Stomach (tissue), 9 donors: Measurements from ENCODE around the gene LNPK. TPM values are rescaled to one million over a fixed set of nuclear protein-coding genes. Genes with fewer than 3 reads are reported as not detected.
"Not testable (repeated sequence)": the region's sequence is repeated elsewhere in the genome, so short reads cannot be mapped to it uniquely, and the experiment has no call there.

Experiments used
- DNase-seq, 2 donors: peaks; one replicate each; pipeline versions ENCODE4 v3.0.0 to v3.0.0-alpha.2; 2013 to 2019
- H3K27ac ChIP-seq, 5 donors: fragments of 200-600 bp in 4 of 5; sonication (generic) in 4 of 5; one replicate each; pipeline ENCODE4 v1.5.1; 2013 to 2019; ENCODE audit warnings: mild to moderate bottlenecking in 1 of 5, moderate library complexity in 1 of 5
- H3K27me3 ChIP-seq, 3 donors: fragments of 200-600 bp; sonication (generic); one replicate each; pipeline ENCODE4 v1.5.1; 2017 to 2019; ENCODE audit warnings: mixed run types in 1 of 3
- H3K36me3 ChIP-seq, 4 donors: fragments of 200-600 bp; sonication (generic); 1 replicate in 3 of 4; 2 replicates in 1 of 4; pipeline ENCODE4 v1.5.1; 2016 to 2019
- H3K4me1 ChIP-seq, 4 donors: fragments of 200-600 bp; sonication (generic); one replicate each; pipeline ENCODE4 v1.5.1; 2016 to 2019
- H3K4me3 ChIP-seq, 4 donors: fragments of 200-600 bp; sonication (generic) in 3 of 4; one replicate each; pipeline ENCODE4 v1.5.1; 2016 to 2019; ENCODE audit warnings: mild to moderate bottlenecking in 1 of 4
- H3K9me3 ChIP-seq, 4 donors: fragments of 200-600 bp; sonication (generic); one replicate each; pipeline ENCODE4 v1.5.1; 2016 to 2019
- CTCF ChIP-seq, 7 experiments: fragments of 450-650 bp in 4 of 7; fragments of 200-600 bp in 3 of 7; sonication (generic) in 3 of 7; IDR thresholded peaks; one replicate each; pipeline ENCODE4 v1.5.1; 2016 to 2019; ENCODE audit warnings: antibody characterized with exemption in 7 of 7, control low read depth in 2 of 7, mild to moderate bottlenecking in 1 of 7
- EP300 ChIP-seq: sonication (generic); formaldehyde crosslinking; IDR thresholded peaks from one replicate; pipeline ENCODE4 v1.6.1; 2017; ENCODE audit warnings: antibody characterized with exemption
- POLR2A ChIP-seq, 4 donors: fragments of 450-650 bp; IDR thresholded peaks; one replicate each; pipeline ENCODE4 v1.6.1; 2016; ENCODE audit warnings: antibody characterized with exemption in 4 of 4, control low read depth in 2 of 4, mild to moderate bottlenecking in 1 of 4, moderate library complexity in 1 of 4
- POLR2AphosphoS5 ChIP-seq, 3 donors: sonication (generic); formaldehyde crosslinking; IDR thresholded peaks; one replicate each; pipeline ENCODE4 v1.6.1; 2016; ENCODE audit warnings: antibody characterized with exemption in 3 of 3
- WGBS, 5 donors: extraction: QIAGEN DNeasy Blood & Tissue Kit in 3 of 5; methylation state at CpG; one replicate each; pipeline versions ENCODE4 v1.1.5 to v1.1.7; 2013 to 2018; 5-methylcytosine and 5-hydroxymethylcytosine counted together
- intact Hi-C: fragments of 100-400 bp; cut with DNase I; formaldehyde crosslinking; loops from one replicate; pipeline ENCODE4 v1.15.1; 2023; ENCODE audit warnings: low total_unique reads
- polyA plus RNA-seq, 3 donors: library from polyadenylated mRNA; stranded (reverse); fragments of 200-250 nt; gene quantifications; one replicate each; pipeline ENCODE4 v1.2.3, GENCODE V29; 2013
- total RNA-seq, 5 donors: library from RNA; depleted of rRNA; stranded (reverse); fragments of >200 nt; gene quantifications; one replicate each; pipeline versions ENCODE4 v1.1.0 to v1.2.3, GENCODE V29; 2014 to 2016
- donor health status: healthy with polysubstance abuse.
- donor health status: Bipolar disorder and iron deficiency.
- donor health status: healthy.

Gene LNPK
- total and polyA plus RNA-seq, 8 donors = 1.8 to 29.0 (median 8.0) TPM

- H3K27ac ChIP-seq = no peak overlapping the region
- 95 to 100% (median 100%) methylated on average over 2 of the region's 2 CpGs for WGBS, 5 donors
- no peak overlapping the region for H3K4me3 ChIP-seq
- peaks cover 0 to 26% (median 13%) of the 10 kb centered on the region in 4 donors for H3K36me3 ChIP-seq
- no peak for DNase-seq
- no peaks in the 10 kb centered on the region for H3K9me3 ChIP-seq
- TF ChIP-seq POLR2AphosphoS5 (IDR thresholded peaks at IDR 0.05) (no peak), EP300 (no peak), POLR2A (IDR thresholded peaks at IDR 0.05) (no peak), CTCF (IDR thresholded peaks at IDR 0.05) (no peak)
- H3K27me3 ChIP-seq = no peaks in the 10 kb centered on the region
- intact Hi-C loops = no loop called here
- no peaks in the 10 kb centered on the region for H3K4me1 ChIP-seq
Observed at GRCh38 chr2:175990099-175990498, 12.0 kb downstream of the LNPK start.

GRCh38 chr2:175987126-175987525 is 14.9 kb downstream of the LNPK start:
- H3K4me3 ChIP-seq, H3K9me3 ChIP-seq, H3K27me3 ChIP-seq, DNase-seq, H3K4me1 ChIP-seq, H3K27ac ChIP-seq, intact Hi-C loops: not testable (repeated sequence)
- WGBS, 5 donors = 90 to 98% (median 96%) methylated on average over 3 to 4 of the region's 4 CpGs
- H3K36me3 ChIP-seq = peaks cover 0 to 39% (median 19%) of the 10 kb centered on the region in 4 donors

GRCh38 chr2:175984846-175985245 is 17.2 kb downstream of the LNPK start:
- H3K9me3 ChIP-seq = no peaks in the 10 kb centered on the region
- H3K4me1 ChIP-seq = no peaks in the 10 kb centered on the region
- WGBS, 5 donors = 87 to 95% (median 94%) methylated on average over 2 of the region's 2 CpGs
- H3K27me3 ChIP-seq = no peaks in the 10 kb centered on the region
- DNase-seq = no peak
- no peak overlapping the region for H3K27ac ChIP-seq
- no peak overlapping the region for H3K4me3 ChIP-seq
- H3K36me3 ChIP-seq = peaks cover 0 to 32% (median 19%) of the 10 kb centered on the region in 4 donors
- TF ChIP-seq CTCF (IDR thresholded peaks at IDR 0.05) (no peak), POLR2A (IDR thresholded peaks at IDR 0.05) (no peak), POLR2AphosphoS5 (IDR thresholded peaks at IDR 0.05) (no peak), EP300 (no peak)
- intact Hi-C loops = no loop called here

GRCh38 chr2:175981551-175981950 is 20.5 kb downstream of the LNPK start:
- intact Hi-C loops = no loop called here
- H3K36me3 ChIP-seq = peaks cover 0 to 50% (median 35%) of the 10 kb centered on the region in 4 donors
- H3K27ac ChIP-seq = no peak overlapping the region
- 69 to 91% (median 85%) methylated on average over 1 of the region's 1 CpG for WGBS, 5 donors
- no peaks in the 10 kb centered on the region for H3K4me1 ChIP-seq
- no peak for TF ChIP-seq EP300
- no peak for TF ChIP-seq CTCF (IDR thresholded peaks at IDR 0.05)
- TF ChIP-seq POLR2AphosphoS5 (IDR thresholded peaks at IDR 0.05) = no peak
- no peak for TF ChIP-seq POLR2A (IDR thresholded peaks at IDR 0.05)
- DNase-seq = no peak
- H3K4me3 ChIP-seq = no peak overlapping the region
- H3K27me3 ChIP-seq = no peaks in the 10 kb centered on the region
- H3K9me3 ChIP-seq = no peaks in the 10 kb centered on the region

GRCh38 chr2:175976391-175977157 is 25.5 kb downstream of the LNPK start:
- 84 to 94% (median 90%) methylated on average over 2 of the region's 2 CpGs for WGBS, 5 donors

More at GRCh38 chr2:175976391-175977157, 25.5 kb downstream of the LNPK start:
- intact Hi-C loops = no loop called here
- no peaks in the 10 kb centered on the region for H3K27me3 ChIP-seq
- H3K27ac ChIP-seq = no peak overlapping the region
- no peaks in the 10 kb centered on the region for H3K9me3 ChIP-seq
- no peak for DNase-seq
- no peak overlapping the region for H3K4me3 ChIP-seq
- H3K4me1 ChIP-seq = no peaks in the 10 kb centered on the region
- peaks cover 0 to 63% (median 44%) of the 10 kb centered on the region in 4 donors for H3K36me3 ChIP-seq
- no peak for TF ChIP-seq EP300
- TF ChIP-seq CTCF (IDR thresholded peaks at IDR 0.05) = no peak
- TF ChIP-seq POLR2AphosphoS5 (IDR thresholded peaks at IDR 0.05) = no peak
